Mucosa of descending colon (tissue), 3 donors: ENCODE data around the gene TTLL9. TPM values are rescaled to one million over a fixed set of nuclear protein-coding genes. Genes with fewer than 3 reads are reported as not detected.

Experiments used
- ATAC-seq: fragments of 200-7000 bp; cut with Tn5 transposase; one replicate; pipeline ENCODE4 v1.9.1; 2020; ENCODE audit warnings: mild to moderate bottlenecking, moderate library complexity
- DNase-seq, 3 donors: peaks; one replicate each; pipeline ENCODE4 v3.0.0-alpha.2; 2020
- H3K36me3 ChIP-seq: fragments of 200-600 bp; one replicate; pipeline ENCODE4 v1.8.0; 2021; ENCODE audit warnings: low read depth, mild to moderate bottlenecking
- H3K4me1 ChIP-seq: fragments of 200-600 bp; one replicate; pipeline ENCODE4 v1.8.0; 2021; ENCODE audit warnings: low read depth, mild to moderate bottlenecking
- H3K4me3 ChIP-seq: fragments of 200-600 bp; one replicate; pipeline ENCODE4 v1.8.0; 2021; ENCODE audit warnings: mild to moderate bottlenecking
- H3K9me3 ChIP-seq: fragments of 200-600 bp; one replicate; pipeline ENCODE4 v1.8.0; 2021; ENCODE audit warnings: mild to moderate bottlenecking
- CTCF ChIP-seq: fragments of 200-600 bp; IDR thresholded peaks from one replicate; pipeline ENCODE4 v1.8.0; 2022; ENCODE audit warnings: antibody characterized with exemption, mild to moderate bottlenecking
- intact Hi-C, 2 donors: fragments of 100-400 bp; cut with DNase I in 1 of 2; cut with micrococcal nuclease in 1 of 2; formaldehyde crosslinking; loops; one replicate each; pipeline versions ENCODE4 v1.11.0 to v1.11.1; 2022; cut with DNase I, micrococcal nuclease
- total RNA-seq, 3 donors: library from RNA; stranded (reverse); fragmentation: NEBNext Ultra II Directional in 2 of 3; extraction: Animal tissue kit (Norgen Biotek cat#: 25700) in 2 of 3; gene quantifications; one replicate each; pipeline versions ENCODE4 v1.2.1 to v1.2.4, GENCODE V29; 2021 to 2023
- donor health status: DM: no; HTN: no; CAD: no; lungs with moderate emphysema.
- donor health status: DM: no; HTN: no; CAD: no.
- donor health status: DM: no; HTN: yes; CAD: no.

The TTLL9 gene
- total RNA-seq, 3 donors from 2014 or later = 0.25 TPM; not detected in 2

GRCh38 chr20:31861385-31862156 is 8.9 kb upstream of the TTLL9 start:
- no peak for TF ChIP-seq CTCF
- H3K4me3 ChIP-seq = no peak overlapping the region
- H3K4me1 ChIP-seq = peaks cover 9% of the 10 kb centered on the region
- intact Hi-C loops = no loop called here
- ATAC-seq = peak; percentile 89
- H3K9me3 ChIP-seq = no peaks in the 10 kb centered on the region
- H3K36me3 ChIP-seq = no peaks in the 10 kb centered on the region
- DNase-seq = peak; percentile 65 to 78 (median 78)

- no peak for TF ChIP-seq CTCF
- no peaks in the 10 kb centered on the region for H3K36me3 ChIP-seq
- no peak for DNase-seq
- H3K4me1 ChIP-seq = peaks cover 9% of the 10 kb centered on the region
- ATAC-seq = no peak
- no peak overlapping the region for H3K4me3 ChIP-seq
- intact Hi-C loops = no loop called here
- no peaks in the 10 kb centered on the region for H3K9me3 ChIP-seq
Observed at GRCh38 chr20:31862157-31862470, 8.3 kb upstream of the TTLL9 start.

GRCh38 chr20:31862506-31862905 is 7.9 kb upstream of the TTLL9 start:
- Histone ChIP-seq H3K36me3 (no peaks in the 10 kb centered on the region), H3K9me3 (no peaks in the 10 kb centered on the region), H3K4me1 (peaks cover 9% of the 10 kb centered on the region), H3K4me3 (no peak overlapping the region)
- no peak for TF ChIP-seq CTCF
- DNase-seq (no peak), ATAC-seq (no peak)
- intact Hi-C loops = no loop called here

GRCh38 chr20:31863296-31864085 is 6.9 kb upstream of the TTLL9 start:
- Histone ChIP-seq H3K36me3 (no peaks in the 10 kb centered on the region), H3K4me1 (peaks cover 9% of the 10 kb centered on the region), H3K4me3 (no peak overlapping the region), H3K9me3 (no peaks in the 10 kb centered on the region)
- no peak for ATAC-seq
- TF ChIP-seq CTCF = no peak
- no peak for DNase-seq
- intact Hi-C loops = no loop called here

- DNase-seq (no peak), ATAC-seq (no peak)
- intact Hi-C loops = no loop called here
Observed at GRCh38 chr20:31864521-31865400, 5.7 kb upstream of the TTLL9 start.

More at GRCh38 chr20:31864521-31865400, 5.7 kb upstream of the TTLL9 start:
- Histone ChIP-seq H3K9me3 (no peaks in the 10 kb centered on the region), H3K4me1 (peaks cover 13% of the 10 kb centered on the region), H3K36me3 (no peaks in the 10 kb centered on the region), H3K4me3 (no peak overlapping the region)
- no peak for TF ChIP-seq CTCF
